RPMI7951 (cell line): ENCODE measurements around the gene SEMA3G. TPM values are rescaled to one million over a fixed set of nuclear protein-coding genes. Genes with fewer than 3 reads are reported as not detected.

Experiments
- DNase-seq: peaks from one replicate; pipeline ENCODE4 v3.0.0-alpha.2; 2012; ENCODE audit warnings: low read depth
- total RNA-seq: library from RNA; depleted of rRNA; stranded (reverse); fragments of >200 nt; shearing (Covaris generic); gene quantifications from 2 replicates; pipeline ENCODE4 v1.2.3, GENCODE V29; 2014

Gene SEMA3G
- total RNA-seq, 1 experiment from 2014 or later, result 0.12 TPM

DNA sequence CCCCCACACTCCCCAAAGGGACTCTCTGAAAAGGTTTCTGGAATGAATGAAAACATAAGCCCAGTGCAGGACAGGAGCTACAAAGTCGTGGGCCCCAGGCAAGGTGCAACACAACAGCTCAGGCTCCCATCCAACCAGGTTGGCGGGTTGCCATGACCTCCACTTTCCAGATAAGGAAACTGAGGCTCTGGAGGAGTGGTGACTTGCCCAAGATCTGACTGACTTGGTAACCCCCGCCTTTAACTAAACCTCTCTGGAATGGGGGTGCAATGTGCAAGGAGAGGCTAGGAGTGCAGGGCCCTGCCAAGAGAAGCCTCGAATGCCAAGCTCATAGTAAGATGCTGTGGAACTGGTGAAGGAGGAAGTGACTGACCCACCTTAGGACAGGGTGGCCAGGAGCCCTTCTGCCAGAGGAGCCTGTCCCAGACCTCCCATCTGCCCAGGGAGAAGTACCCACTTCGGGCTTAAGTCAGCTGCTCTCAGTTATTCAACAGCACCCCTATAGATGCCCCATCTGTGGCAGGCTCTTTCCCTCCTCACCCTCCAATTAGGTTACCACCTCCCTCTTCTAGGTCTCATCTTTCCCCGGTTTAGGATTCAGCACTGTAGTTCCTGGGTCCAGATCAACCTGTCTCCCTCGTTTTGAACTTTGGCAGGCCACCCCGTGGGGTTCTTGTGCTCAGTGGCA lies 9.5 kb upstream of the SEMA3G start:
- DNase-seq, result no peak

DNA sequence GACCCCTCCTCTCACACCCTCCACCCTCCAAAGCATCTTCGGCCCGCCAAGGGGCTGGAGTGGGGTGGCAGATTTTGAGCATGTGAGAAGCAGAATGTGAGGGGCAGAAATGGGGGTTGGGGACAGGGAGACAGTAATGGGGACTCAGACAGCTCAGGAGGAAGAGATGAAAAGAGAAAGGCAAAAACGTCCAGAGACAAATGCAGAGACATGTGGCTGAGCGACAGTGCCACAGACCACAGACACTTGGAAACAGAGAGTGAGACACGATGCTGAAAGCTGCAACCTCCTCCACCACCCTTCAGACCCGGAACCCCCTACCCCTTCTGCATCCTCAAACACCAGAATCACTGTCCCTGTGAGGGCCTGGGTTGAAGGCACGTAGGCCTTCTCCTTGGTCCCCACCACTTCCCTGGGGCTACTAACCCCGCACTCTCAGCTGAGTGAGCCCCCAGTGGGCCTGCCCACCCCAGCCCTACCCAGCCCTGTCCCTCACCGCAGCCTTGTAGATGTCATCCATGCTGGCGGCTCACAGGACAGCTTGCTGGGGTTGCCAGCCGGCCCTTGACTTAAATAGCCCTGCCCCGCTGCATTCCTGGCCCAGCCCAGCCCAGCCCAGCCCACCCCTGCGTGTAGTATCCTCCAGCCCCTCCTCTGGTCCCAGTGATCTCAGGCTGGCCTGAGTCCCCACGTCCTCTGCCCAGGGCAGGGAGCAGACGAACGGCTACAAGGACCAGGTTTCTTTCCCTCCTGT lies 8.8 kb upstream of the SEMA3G start, which contains the start of gene TNNC1:
Gene TNNC1 (minus strand): TSS at position 546 of the 754 bp plus-strand sequence. CDS start 26 bp downstream, at position 520.
- DNase-seq, result no peak

DNA sequence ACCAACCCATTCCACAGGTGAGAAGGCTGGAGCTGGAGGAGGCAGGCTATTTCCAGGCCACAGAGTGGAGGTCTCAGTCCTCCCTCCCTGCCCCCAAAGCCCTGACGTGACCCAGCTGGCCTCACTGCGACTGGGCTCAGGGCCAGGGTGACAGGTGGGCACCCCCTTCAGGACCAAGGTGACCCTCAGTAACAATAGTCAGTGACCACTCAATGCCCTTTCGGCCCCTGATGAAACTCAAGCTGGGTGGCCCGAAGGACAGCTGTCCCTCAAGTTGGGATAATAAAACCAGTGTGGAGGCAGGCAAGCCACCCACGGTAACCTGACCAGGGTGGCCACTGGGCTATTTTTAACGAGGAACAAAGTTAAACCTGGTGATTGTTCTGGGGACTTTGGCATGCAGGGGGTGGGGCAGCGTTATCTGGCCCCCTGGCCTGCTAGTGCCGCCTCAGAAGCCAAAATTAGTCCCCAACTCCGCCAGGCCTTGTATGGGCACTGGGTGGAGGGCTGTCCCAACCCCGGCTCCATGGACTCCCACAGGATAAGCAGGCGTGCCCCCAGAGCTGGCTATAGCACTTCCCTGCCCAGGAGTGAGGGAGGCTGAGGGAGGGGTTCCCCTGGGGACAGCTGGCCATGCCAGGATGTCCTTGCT lies 7.8 kb upstream of the SEMA3G start:
- no peak for DNase-seq

DNA sequence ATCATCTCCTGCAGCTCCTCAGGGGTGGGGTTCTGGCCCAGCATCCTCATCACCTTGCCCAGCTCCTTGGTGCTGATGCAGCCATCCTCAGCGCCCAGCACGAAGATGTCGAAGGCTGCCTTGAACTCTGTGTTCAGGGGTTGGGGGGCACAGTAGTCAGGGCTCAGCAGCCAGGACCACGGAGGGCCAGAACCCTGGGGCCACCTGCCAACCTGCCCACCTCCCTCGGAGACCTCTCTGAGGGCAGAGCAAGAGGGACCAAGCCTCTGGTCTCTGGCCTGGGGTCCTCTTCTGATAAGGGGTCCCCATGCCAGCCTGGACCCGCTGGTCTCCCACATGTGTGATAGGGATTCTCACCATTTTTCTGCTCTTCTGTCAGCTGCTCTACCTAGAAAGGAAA lies 7.2 kb upstream of the SEMA3G start:
- no peak for DNase-seq

DNA sequence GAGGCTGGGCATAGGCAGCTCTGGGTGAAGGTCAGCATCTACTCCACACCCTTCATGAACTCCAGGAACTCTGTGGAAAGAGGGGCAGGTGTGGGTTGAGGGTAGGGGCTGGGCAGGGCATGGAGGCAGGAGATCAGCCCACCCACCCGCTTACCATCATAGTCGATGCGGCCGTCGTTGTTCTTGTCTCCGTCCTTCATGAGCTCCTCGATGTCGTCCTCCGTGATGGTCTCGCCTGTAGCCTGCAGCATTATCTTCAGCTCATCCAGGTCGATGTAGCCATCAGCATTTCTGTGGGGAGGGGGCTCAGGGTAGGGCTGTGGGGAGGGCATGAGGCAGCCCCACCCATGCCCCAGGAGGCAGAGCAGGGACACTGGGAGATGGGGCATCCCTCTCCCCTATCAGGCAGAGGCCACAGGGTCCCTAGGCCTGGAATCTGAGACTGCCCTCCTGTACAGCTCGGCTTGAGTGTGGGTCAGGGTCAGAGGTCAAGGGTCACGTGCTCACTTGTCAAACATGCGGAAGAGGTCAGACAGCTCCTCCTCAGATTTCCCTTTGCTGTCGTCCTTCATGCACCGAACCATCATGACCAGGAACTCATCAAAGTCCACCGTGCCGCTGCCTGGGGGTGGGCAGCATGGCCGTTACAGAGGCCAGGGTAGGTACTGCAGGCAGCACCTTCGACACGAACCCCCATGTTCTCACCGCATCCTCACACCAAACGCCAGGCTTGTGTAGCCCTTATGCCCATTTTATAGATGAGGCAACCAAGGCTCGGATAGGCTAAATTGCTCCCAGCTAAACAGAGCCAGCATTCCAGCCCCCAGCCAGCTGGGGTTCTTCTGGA lies 6.6 kb upstream of the SEMA3G start:
- no peak for DNase-seq

DNA sequence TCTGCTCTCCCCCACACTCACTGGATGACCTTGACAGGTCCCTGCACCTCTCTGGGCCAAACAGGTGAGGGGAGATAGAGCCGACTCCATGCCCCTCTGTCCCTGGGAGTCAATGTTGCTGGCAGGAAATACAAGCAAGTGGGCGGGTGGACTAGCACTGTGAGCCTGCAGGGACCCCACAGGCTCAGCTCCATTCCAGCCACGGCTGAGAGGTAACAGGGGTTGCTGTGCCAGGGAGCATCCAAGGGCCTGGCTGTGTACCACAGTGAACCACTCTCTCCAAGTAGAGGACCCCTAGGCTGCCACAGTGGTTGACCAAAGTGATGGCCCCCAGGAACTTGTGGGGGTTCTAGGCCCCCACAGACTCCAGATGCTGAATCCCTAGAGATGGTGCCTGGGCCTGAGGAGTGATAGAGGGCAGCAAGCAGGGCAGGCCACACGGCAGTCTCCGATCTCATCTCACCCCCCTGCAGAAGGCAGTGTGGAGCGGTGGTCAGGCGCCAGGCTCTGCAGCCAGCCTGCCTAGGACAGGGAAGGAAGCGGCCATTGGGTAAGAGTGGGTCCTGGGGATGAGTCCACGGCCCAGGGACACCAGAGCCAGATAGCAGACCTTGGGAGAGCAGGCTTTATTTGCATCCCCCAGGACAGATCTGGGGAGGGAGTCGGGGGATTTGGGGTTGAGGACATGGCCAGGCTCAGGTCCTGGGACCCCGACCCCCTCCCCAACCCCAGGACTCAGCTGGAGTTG lies 5.8 kb upstream of the SEMA3G start:
- no peak for DNase-seq

DNA sequence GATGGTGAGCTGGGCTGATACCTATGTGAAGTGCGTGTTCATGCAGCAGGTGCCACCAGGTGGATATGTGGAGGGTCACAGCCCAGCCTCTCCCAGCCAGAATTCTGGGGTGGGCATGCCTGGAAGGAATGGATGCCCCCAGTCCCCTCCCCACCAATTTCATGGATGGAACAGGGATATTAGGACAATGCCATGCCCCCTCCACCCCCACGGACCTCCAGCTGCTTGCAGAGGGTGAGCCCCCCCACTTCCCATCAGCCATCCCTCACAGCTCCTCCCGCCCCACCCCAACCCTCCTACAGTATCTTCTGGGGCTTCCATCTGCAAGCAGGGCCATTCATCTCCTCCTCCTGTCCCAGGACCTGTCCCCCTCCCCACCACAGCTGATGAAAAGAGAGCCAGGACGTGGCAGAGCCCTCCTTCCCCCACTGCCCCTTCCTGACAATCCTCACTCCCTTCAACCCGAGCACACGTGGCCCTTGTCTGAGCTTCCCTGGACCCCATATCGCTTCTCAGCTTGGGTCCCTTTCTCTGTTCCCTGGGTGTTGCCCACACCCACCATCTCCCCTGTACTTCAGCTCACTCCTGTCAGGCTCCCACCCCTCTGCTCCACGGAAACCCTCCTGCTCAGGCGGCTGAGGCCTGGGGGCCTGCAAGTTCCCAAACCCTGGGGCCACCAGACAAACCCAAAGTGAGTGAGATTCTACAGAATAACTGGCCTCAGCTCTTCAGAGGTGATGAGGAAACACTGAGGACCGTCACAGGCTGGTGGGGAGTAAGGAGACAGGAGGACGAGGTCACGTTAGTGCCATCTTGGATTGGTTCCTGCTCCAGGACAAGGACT lies 2.8 kb upstream of the SEMA3G start:
- DNase-seq, result no peak

DNA sequence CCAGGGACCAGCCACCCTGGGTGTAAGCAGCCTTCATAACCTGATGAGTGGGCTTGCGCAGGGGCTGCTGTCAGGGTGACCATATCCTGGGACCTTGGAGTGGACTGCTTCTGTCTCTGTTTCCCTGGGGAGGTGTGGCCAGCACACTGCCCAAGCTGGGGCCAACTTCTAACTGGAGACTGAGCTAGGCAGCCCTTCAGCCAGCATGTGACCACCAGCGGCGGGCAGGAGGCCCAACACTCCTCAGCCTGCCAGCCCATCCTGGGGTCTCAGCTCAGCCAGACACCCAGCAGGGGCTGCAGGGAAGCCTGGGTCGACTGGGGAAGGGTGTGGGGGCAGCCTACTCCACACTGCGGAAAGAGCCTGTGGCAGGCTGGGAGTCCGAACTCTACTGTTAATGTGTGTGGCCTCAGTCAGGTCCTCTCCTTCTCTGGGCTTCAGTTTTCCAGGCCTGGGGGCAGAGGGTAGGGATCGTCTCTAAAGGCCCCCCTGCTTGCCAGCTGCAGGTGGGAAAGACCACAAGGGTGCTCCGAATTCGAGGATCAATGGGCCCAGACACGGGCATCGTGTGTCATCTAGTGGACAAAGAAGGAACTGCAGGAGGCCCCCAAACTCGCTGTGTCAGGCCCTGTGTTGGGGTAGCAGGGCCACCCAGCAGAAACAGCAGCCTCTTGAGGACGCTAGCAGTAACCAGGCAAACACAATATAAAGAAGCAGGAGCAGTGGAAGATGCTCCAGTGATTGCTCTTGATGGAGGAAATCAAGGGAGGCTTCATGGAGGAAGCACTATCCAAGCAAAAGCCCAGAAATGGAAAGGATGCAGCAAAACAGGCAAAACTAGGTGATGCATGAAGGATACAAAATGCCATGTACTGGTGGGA lies 2.0 kb upstream of the SEMA3G start:
- DNase-seq, result peak; percentile 61

DNA sequence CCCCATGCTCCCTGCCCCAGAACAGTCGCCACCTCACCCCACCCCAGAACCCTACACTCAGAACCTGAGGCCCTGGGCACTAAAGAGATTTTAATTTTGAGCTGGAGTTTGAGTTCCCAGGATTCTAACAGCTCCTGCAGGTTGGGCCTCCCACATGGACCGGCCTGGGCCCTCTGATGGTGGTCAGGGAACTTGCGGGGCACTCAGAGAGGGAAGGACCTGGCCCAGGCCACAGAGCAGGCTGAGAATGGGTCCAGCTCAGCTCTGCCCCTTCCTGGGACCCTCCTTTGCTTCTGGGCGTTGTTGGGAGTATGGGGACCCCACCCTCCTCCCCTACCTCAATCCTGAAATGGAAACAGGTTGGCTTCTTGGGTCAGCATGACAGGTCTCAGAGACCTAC lies 1.1 kb upstream of the SEMA3G start:
- DNase-seq, result no peak

DNA sequence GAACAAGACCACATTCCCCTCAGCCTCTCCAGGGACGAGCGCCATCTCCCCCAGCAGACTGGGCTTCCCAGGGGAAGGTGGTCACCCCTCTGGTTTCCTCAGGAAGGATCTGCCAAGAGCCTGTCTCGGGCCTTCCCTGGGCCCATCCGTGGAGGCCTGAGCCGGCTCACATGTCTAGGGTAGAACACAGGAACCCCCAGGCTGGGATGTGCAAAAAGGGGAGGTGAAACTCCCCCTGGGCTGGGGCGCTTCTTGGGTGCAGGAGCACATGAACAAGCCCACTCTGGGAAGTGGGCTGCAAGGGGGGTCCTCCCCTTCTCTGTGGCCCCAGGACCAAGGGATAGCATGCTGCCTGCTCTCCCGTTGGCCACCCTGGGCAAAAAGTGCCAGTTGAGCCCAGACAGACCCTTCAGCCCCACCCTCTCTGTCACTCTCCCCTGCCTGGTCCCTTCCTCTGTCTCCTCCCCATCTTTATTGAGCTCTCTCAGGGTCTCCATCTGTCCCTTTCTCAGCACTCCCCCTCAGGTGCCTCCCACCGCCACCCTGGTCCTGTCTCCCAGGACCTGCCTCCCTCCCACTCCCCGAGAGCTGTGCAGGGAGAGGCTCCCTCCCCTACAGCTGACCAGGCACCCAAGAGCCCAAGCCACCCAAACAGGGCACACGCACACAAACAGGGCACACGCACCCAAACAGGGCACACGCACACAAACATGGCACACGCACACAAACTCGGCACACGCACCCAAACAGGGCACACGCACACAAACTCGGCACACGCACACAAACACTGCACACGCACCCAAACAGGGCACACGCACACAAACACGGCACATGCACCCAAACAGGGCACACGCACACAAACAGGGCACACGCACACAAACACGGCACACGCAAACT lies 864 bp downstream of the SEMA3G start:
- DNase-seq, result no peak

DNA sequence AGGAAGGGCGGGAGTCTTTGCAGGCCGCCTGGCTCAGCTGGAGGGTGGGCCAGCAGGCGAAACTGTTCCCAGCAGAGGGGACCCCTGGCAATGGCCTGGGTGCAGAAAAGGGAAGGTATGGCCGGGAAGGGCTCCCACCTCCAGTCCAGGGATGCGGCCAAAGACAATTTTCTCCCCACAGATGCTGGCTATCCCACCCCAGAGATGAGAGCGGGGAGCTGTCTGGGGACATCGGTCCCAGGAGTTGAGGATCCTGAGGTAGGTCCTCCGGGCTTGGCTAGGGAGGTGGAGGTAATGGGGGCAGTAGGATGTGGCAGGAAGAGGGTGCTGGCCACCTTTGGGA lies 1.7 kb downstream of the SEMA3G start:
- no peak for DNase-seq

DNA sequence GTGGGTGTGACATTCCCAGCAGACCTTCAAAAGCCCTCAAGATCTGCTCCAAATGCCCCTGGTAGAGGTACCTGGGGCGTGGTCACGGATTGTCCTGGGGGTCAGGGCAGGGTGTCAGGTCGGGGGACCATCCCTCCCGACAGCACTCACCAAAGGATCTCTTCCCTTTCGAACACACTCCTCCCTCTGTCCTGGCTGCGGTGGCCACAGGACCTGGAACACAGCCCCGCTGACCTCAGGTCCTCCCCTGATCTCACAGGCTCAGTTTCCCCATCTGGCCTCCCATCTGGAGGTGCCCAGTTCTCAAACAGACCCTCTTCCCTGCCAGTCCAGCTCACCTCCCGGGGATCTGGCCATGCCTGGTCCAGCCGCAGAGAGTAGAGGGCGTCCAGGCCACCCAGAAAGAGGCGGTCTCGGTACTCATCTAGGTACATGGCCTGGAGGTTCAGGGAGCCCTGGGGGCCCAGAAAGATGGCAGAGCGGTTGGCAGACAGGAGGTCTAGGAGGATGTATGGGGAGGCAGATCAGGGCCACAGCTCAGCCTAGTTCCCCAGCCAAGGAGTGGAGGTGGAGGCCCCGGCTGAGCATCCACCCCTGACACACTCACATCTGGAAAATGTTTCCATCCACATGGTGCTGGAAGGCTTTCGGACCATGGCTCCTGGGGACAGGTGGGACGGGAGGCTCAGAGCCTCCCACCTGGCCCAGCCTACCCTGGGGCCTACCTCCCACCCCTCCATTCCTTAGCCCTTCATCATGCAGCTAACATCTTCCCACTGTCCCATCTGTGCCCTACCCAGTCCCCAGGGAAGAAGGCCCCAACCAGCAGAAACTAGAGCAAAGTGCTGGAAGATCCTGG lies 2.3 kb downstream of the SEMA3G start:
- no peak for DNase-seq

DNA sequence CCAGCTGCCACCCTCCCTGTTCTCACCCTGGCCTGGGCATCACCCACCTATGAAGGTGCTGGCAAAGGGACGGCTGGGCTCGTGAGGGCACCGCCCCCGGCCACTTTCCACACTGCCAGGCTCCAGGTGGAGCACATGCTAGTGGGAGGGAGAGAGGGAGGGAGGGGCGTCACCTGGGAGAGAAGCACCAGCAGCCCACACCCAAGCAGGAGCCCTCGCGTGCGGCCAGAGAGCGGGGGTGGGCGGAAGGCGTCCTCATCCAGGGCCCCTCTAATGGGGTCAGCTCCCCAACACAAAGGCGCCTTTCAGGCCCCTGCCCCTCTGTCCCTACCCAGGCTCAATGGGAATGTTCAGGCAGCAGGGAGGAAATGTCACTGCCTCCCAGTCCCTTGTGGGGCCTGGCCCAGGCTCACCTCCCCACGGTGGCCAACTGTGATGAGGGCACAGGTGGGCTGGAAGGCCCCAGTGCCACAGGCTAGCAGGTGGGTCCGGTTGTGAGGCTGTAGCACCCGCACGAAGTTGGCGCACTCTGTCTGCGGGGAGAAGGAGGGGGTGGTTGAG lies 3.1 kb downstream of the SEMA3G start:
- no peak for DNase-seq

DNA sequence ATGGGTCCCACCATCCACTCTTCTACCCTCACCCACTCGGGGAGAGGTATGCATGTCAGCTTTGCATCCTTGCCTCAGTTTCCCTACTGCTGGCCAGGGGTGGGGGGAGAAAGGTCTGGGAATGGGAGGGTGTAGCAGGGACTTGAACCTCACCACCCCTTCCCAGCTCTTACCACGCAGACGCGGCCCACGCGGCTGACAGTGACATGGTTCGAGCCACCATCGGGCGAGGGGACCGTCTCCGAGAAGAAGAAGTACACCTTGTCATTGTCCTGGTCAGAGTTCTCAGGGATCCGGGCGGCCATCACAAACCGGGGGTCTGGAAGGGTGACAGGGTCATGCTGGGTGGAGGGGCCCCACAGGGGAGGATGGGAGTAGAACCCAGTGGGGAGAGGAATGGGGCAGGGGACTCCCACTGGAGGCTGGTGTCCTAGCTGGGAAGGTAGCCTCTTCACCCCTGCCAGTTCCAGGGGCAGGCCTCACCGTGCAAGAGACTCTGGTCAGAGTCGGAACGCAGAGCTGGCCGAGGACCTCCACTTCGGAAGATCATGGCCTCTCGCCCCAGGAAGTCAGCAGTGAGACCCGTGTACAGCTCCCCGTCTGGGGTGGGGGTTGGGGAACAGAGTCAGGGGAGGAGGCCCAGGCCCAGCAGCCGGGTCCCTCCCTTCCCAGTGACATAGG lies 3.7 kb downstream of the SEMA3G start:
- no peak for DNase-seq

DNA sequence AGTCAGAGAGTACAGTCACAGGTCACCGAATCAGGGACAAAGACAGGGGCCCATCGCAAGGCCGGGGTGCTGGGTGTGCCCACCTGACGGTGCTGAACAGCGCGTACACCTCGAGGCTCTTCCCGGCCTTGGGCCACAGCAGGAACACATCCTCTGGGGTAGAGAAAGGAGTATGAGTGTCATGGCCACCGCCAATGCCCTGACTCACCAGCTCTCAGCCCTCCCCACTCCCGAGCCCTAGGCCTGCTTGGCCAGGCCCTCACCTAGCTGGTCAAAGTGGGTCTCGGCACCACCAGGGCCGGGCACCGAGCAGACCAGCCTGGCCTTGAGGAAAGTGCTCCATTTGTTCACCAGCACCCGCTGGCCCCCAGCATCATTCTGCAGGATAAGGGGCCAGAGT lies 4.2 kb downstream of the SEMA3G start:
- DNase-seq, result no peak

DNA sequence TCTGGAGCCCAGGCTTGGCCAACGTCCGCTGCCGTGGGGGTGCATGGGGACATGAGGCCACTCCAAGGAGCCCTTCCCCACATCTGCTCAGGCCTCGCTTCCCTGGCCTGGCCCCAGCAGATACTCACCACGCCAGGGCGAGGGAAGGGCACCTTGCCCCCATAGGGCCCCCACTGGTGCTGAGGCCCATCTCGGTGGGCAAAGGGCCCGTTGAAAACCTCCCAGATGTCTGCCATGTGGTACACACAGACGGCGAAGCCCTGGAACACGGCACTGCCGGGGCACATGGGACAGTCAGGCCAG lies 4.7 kb downstream of the SEMA3G start:
- no peak for DNase-seq
